H1 (cell line): ENCODE results near the gene HS6ST1. TPM values are rescaled to one million over a fixed set of nuclear protein-coding genes. Genes with fewer than 3 reads are reported as not detected.

Experiments
- CTCF ChIA-PET: fragments of 300-600 bp; sonication (Branson Sonifier 250); formaldehyde crosslinking; loops from one replicate; lab custom pipeline; 2021; ENCODE audit not compliant: partially characterized antibody; lab: Charles Lee
- POLR2A ChIA-PET: fragments of 300-600 bp; sonication (Branson Sonifier 250); formaldehyde crosslinking; loops from one replicate; lab custom pipeline; 2021; ENCODE audit warnings: inconsistent platforms; ENCODE audit not compliant: partially characterized antibody; lab: Charles Lee
- DNase-seq, 2 experiments: peaks; one replicate each; pipeline versions ENCODE4 v3.0.0 to v3.0.0-alpha.2; 2010 to 2022; ENCODE audit warnings: low spot score in 2 of 2, low read depth in 1 of 2, mixed read lengths in 1 of 2
- FAIRE-seq: peaks from 2 replicates; lab custom pipeline; 2011; peaks lifted over from hg19 to GRCh38; lab: Jason Lieb, UNC
- H2AFZ ChIP-seq: 2 replicates; pipeline ENCODE4 v1.8.1; 2012; ENCODE audit warnings: low read length, inconsistent platforms
- H2AK5ac ChIP-seq: 2 replicates; pipeline ENCODE4 v1.6.1; 2013; ENCODE audit warnings: low read depth, low read length
- H2BK120ac ChIP-seq: replicated peaks from 2 replicates; pipeline ENCODE3; 2013; ENCODE audit warnings: low read depth, low read length, inconsistent platforms
- H2BK12ac ChIP-seq: 2 replicates; pipeline ENCODE4 v1.6.1; 2013; ENCODE audit warnings: low read depth, low read length
- H2BK15ac ChIP-seq: 2 replicates; pipeline ENCODE4 v1.6.1; 2013; ENCODE audit warnings: low read length
- H2BK20ac ChIP-seq: 2 replicates; pipeline ENCODE4 v1.6.1; 2013; ENCODE audit warnings: low read length
- H2BK5ac ChIP-seq: 2 replicates; pipeline ENCODE4 v1.6.1; 2013; ENCODE audit warnings: low read depth, low read length
- H3K14ac ChIP-seq: 2 replicates; pipeline ENCODE4 v1.6.1; 2013; ENCODE audit warnings: inconsistent platforms; ENCODE audit not compliant: insufficient read length
- H3K18ac ChIP-seq: 2 replicates; pipeline ENCODE4 v1.6.1; 2013; ENCODE audit warnings: low read length; ENCODE audit errors: extremely low read depth
- H3K23ac ChIP-seq: 2 replicates; pipeline ENCODE4 v1.6.1; 2013; ENCODE audit warnings: inconsistent platforms; ENCODE audit not compliant: insufficient read length
- H3K23me2 ChIP-seq: 2 replicates; pipeline ENCODE4 v1.6.1; 2013; ENCODE audit warnings: low read depth, low read length
- H3K27ac ChIP-seq: 2 replicates; pipeline ENCODE4 v1.6.1; 2011; ENCODE audit warnings: low read depth, low read length, inconsistent platforms
- H3K27me3 ChIP-seq, 4 experiments: replicated peaks in 1 of 4; 1 replicate in 1 of 4; 2 replicates in 3 of 4; pipeline versions ENCODE4 v1.6.1 to v1.8.1; 2011 to 2013; ENCODE audit warnings: low read length in 3 of 4, mild to moderate bottlenecking in 3 of 4, inconsistent platforms in 2 of 4, mixed read lengths in 2 of 4, moderate library complexity in 1 of 4; ENCODE audit not compliant: control insufficient read depth in 3 of 4, insufficient read depth in 3 of 4; ENCODE audit errors: extremely low read depth in 1 of 4
- H3K36me3 ChIP-seq, 4 experiments: 2 replicates each; pipeline versions ENCODE4 v1.6.1 to v1.8.1; 2011 to 2013; ENCODE audit warnings: mild to moderate bottlenecking in 4 of 4, low read length in 3 of 4, moderate library complexity in 2 of 4, control low read depth in 1 of 4, inconsistent platforms in 1 of 4; ENCODE audit not compliant: insufficient read depth in 4 of 4, control insufficient read depth in 2 of 4
- H3K4ac ChIP-seq: replicated peaks from 2 replicates; pipeline ENCODE3; 2013; ENCODE audit warnings: low read length, low read depth, mixed read lengths, inconsistent platforms; ENCODE audit not compliant: insufficient read length
- H3K4me1 ChIP-seq, 4 experiments: replicated peaks in 1 of 4; 1 replicate in 1 of 4; 2 replicates in 3 of 4; pipeline versions ENCODE4 v1.6.1 to v1.8.1; 2011 to 2013; ENCODE audit warnings: low read length in 3 of 4, inconsistent platforms in 2 of 4, mixed read lengths in 1 of 4; ENCODE audit not compliant: insufficient read depth in 4 of 4, control insufficient read depth in 3 of 4
- H3K4me2 ChIP-seq, 2 experiments: 2 replicates each; pipeline versions ENCODE4 v1.6.1 to v1.8.1; 2011 to 2013; ENCODE audit warnings: low read depth in 2 of 2, low read length in 2 of 2, control low read depth in 1 of 2, inconsistent platforms in 1 of 2, mild to moderate bottlenecking in 1 of 2; ENCODE audit not compliant: insufficient read depth in 1 of 2
- H3K4me3 ChIP-seq, 4 experiments: fragments of 200-600, 300-600 bp in 1 of 4; sonication (generic), shearing (Covaris generic), sonication (Bioruptor Twin) in 1 of 4; 2 replicates each; pipeline versions ENCODE4 v1.5.1 to v1.8.1; 2011 to 2016; ENCODE audit warnings: low read length in 4 of 4, low read depth in 3 of 4, control low read depth in 2 of 4, inconsistent platforms in 2 of 4, mild to moderate bottlenecking in 2 of 4, mixed read lengths in 1 of 4, moderate library complexity in 1 of 4; ENCODE audit not compliant: insufficient read depth in 2 of 4; ENCODE audit errors: extremely low read depth in 1 of 4
- H3K56ac ChIP-seq: replicated peaks from 2 replicates; pipeline ENCODE3; 2013; ENCODE audit warnings: low read depth, mild to moderate bottlenecking, mixed read lengths, low read length, inconsistent platforms; ENCODE audit not compliant: insufficient read length
- H3K79me1 ChIP-seq: 2 replicates; pipeline ENCODE4 v1.6.1; 2013; ENCODE audit warnings: low read depth, low read length, control low read depth
- H3K79me2 ChIP-seq, 2 experiments: 2 replicates each; pipeline versions ENCODE4 v1.6.1 to v1.8.1; 2012 to 2013; ENCODE audit warnings: low read length in 2 of 2, mild to moderate bottlenecking in 2 of 2, inconsistent platforms in 1 of 2; ENCODE audit not compliant: insufficient read depth in 2 of 2, control insufficient read depth in 1 of 2
- H3K9ac ChIP-seq, 4 experiments: replicated peaks in 1 of 4; 1 replicate in 1 of 4; 2 replicates in 3 of 4; pipeline versions ENCODE4 v1.6.1 to v1.8.1; 2011 to 2013; ENCODE audit warnings: low read depth in 3 of 4, low read length in 3 of 4, control low read depth in 2 of 4, mild to moderate bottlenecking in 2 of 4, moderate library complexity in 2 of 4, inconsistent platforms in 1 of 4; ENCODE audit errors: extremely low read depth in 1 of 4
- H3K9me3 ChIP-seq, 2 experiments: 2 replicates each; pipeline versions ENCODE4 v1.6.1 to v1.8.1; 2012 to 2013; ENCODE audit warnings: mild to moderate bottlenecking in 2 of 2, moderate library complexity in 2 of 2, control low read depth in 1 of 2, inconsistent platforms in 1 of 2, low read depth in 1 of 2, low read length in 1 of 2, mixed read lengths in 1 of 2; ENCODE audit not compliant: insufficient read depth in 2 of 2
- H4K20me1 ChIP-seq, 2 experiments: replicated peaks in 1 of 2; 2 replicates each; pipeline versions ENCODE3 to v1.8.1; 2011 to 2013; ENCODE audit warnings: inconsistent platforms in 2 of 2, low read length in 2 of 2, mild to moderate bottlenecking in 1 of 2; ENCODE audit not compliant: insufficient read depth in 2 of 2, control insufficient read depth in 1 of 2
- H4K5ac ChIP-seq: 2 replicates; pipeline ENCODE4 v1.6.1; 2013; ENCODE audit warnings: low read length, low read depth, mixed read lengths, inconsistent platforms; ENCODE audit not compliant: insufficient read length
- H4K8ac ChIP-seq: 2 replicates; pipeline ENCODE4 v1.8.0; 2013; ENCODE audit warnings: mild to moderate bottlenecking, moderate library complexity, low read length, inconsistent platforms; ENCODE audit not compliant: insufficient read depth; ENCODE audit errors: extremely low read depth
- H4K91ac ChIP-seq: replicated peaks from 2 replicates; pipeline ENCODE3; 2013; ENCODE audit warnings: low read length, mixed read lengths, inconsistent platforms; ENCODE audit not compliant: insufficient read length
- CHD1 ChIP-seq: IDR thresholded peaks from 2 replicates; pipeline ENCODE4 v1.6.1; 2012; ENCODE audit warnings: low read depth, low read length, improper control_type of control experiment
- CTBP2 ChIP-seq: IDR thresholded peaks from 2 replicates; pipeline ENCODE4 v1.7.0; 2011; ENCODE audit warnings: borderline replicate concordance, mild to moderate bottlenecking, moderate library complexity, mixed read lengths, low read length; ENCODE audit not compliant: insufficient read depth, insufficient read length
- NRF1 ChIP-seq: IDR thresholded peaks from 2 replicates; pipeline ENCODE4 v1.6.1; 2011; ENCODE audit warnings: mild to moderate bottlenecking, low read depth, low read length, improper control_type of control experiment
- SP4 ChIP-seq: IDR thresholded peaks from 2 replicates; pipeline ENCODE4 v1.6.1; 2012; ENCODE audit warnings: low read length, inconsistent platforms
- TAF7 ChIP-seq: optimal IDR thresholded peaks from 2 replicates; pipeline ENCODE3; 2011; ENCODE audit warnings: low read depth, mild to moderate bottlenecking, inconsistent platforms, low read length, moderate library complexity, borderline replicate concordance
- TCF12 ChIP-seq: IDR thresholded peaks from 2 replicates; pipeline ENCODE4 v1.6.1; 2011; ENCODE audit warnings: low read depth, mild to moderate bottlenecking, low read length
- ZNF274 ChIP-seq: IDR thresholded peaks from 2 replicates; pipeline ENCODE4 v1.7.0; 2012; ENCODE audit warnings: low read length, borderline replicate concordance; ENCODE audit errors: extremely low read depth
- WGBS, 2 experiments: shearing (Covaris generic) in 1 of 2; methylation state at CpG; one replicate each; pipeline versions ENCODE4 v1.1.6 to v1.1.7; 2013 to 2015; ENCODE audit warnings: low lambda C conversion rate in 2 of 2, mixed read lengths in 2 of 2, inconsistent platforms in 1 of 2, low coverage in 1 of 2, missing lambda C conversion rate in 1 of 2; ENCODE audit not compliant: insufficient replicate concordance in 2 of 2, insufficient coverage in 1 of 2, insufficient read length in 1 of 2; ENCODE audit errors: extremely low coverage in 1 of 2, missing lambda C conversion rate in 1 of 2; 5-methylcytosine and 5-hydroxymethylcytosine counted together
- polyA plus RNA-seq, 7 experiments: library from polyadenylated mRNA; depleted of rRNA in 3 of 7; stranded (reverse) in 5 of 7; unstranded in 2 of 7; fragments of >200 nt in 5 of 7; fragments of 200-250 nt in 2 of 7; gene quantifications; 1 replicate in 5 of 7; 2 replicates in 1 of 7; 4 replicates in 1 of 7; pipeline versions ENCODE4 v1.2.1 to v1.2.3, GENCODE V29; 2011 to 2013; ENCODE audit warnings: missing spikeins in 2 of 7, mixed read lengths in 2 of 7
- total RNA-seq: library from RNA; stranded (reverse); fragmentation: NEBNext Ultra II Directional; extraction: Animal tissue kit (Norgen Biotek cat#: 25700); gene quantifications from 2 replicates; pipeline ENCODE4 v1.2.1, GENCODE V29; 2021

Gene HS6ST1
- total and polyA plus RNA-seq, 2 of the 8 experiments (the other 6 are each of a cell fraction or from before 2014, with no cell fraction given), result 37.4 to 74.6 TPM

DNA sequence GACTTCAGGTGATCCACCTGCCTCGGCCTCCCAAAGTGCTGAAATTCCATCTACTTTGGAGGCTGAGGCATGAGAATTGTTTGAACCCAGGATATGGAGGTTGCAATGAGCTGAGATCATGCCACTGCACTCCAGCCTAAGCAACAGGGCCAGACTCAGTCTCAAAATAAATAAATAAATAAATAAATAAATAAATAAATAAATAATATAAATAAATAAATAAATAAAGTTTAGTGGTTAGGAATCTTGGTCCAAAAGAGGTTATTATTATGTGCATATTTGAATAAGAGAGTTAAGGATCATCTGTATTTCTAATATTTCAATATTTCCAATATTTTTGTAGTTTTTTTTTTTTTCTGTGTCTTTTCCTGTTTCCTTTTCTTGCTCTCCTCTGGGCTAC, 90.8 kb downstream of the HS6ST1 start:
- no peak overlapping the region for H3K18ac ChIP-seq
- H3K9me3 ChIP-seq, result no peaks in the 10 kb centered on the region
- no peak overlapping the region for H4K8ac ChIP-seq
- H3K14ac ChIP-seq, result no peak overlapping the region
- no peak overlapping the region for H3K4ac ChIP-seq
- H3K56ac ChIP-seq, result no peak overlapping the region
- H3K4me2 ChIP-seq, result no peak overlapping the region
- WGBS, 2 experiments, result 92% methylated on average over 1 of the region's 1 CpG; no CpG with 5 or more reads in 1 of the 2 experiments
- CTCF ChIA-PET, result interaction anchor here (1.2 kb wide), 1 partner anchor 22 kb away, joined by 5 read pairs; no protein-coding TSS in a partner anchor
- no peaks in the 10 kb centered on the region for H4K20me1 ChIP-seq
- FAIRE-seq, result no peak
- no peak overlapping the region for H3K4me3 ChIP-seq
- H3K36me3 ChIP-seq, result no peaks in the 10 kb centered on the region
- H3K79me2 ChIP-seq, result no peaks in the 10 kb centered on the region
- TF ChIP-seq SP4, result no peak
- TF ChIP-seq CHD1, result no peak
- no peak for TF ChIP-seq ZNF274
- TF ChIP-seq TCF12, result no peak
- no peak for TF ChIP-seq CTBP2
- no peak for TF ChIP-seq NRF1
- no peak for TF ChIP-seq TAF7
- TF ChIP-seq, all 59 proteins: peak for 0
- Histone ChIP-seq H4K5ac (no peak overlapping the region), H2BK12ac (no peak overlapping the region), H3K9ac (no peak overlapping the region), H4K91ac (no peak overlapping the region), H2AK5ac (no peak overlapping the region), H2BK5ac (no peak overlapping the region), H2BK15ac (no peak overlapping the region), H2AFZ (no peak overlapping the region), H2BK20ac (no peak overlapping the region), H3K27ac (no peak overlapping the region), H3K4me1 (no peaks in the 10 kb centered on the region), H3K27me3 (peaks cover 0 to 16% (median 7%) of the 10 kb centered on the region in 4 experiments; a peak in 5 of 7 replicates), H3K79me1 (no peaks in the 10 kb centered on the region), H2BK120ac (no peak overlapping the region), H3K23me2 (peaks cover 4% of the 10 kb centered on the region; the same call in 1 of the 2 replicates), H3K23ac (no peak overlapping the region)
- POLR2A ChIA-PET, result interaction anchor here (1.2 kb wide), 1 partner anchor 23 kb away, joined by 4 read pairs; no protein-coding TSS in a partner anchor
- no peak for DNase-seq
